Upper lobe of left lung (tissue), 6 donors: Measurements from ENCODE around the gene CCNJL. TPM values are rescaled to one million over a fixed set of nuclear protein-coding genes. Genes with fewer than 3 reads are reported as not detected.

Experiments
- ATAC-seq, 2 donors: fragments of 200-7000 bp; cut with Tn5 transposase; one replicate each; pipeline ENCODE4 v1.9.1; 2022; ENCODE audit warnings: mild to moderate bottlenecking in 2 of 2, moderate library complexity in 2 of 2; ENCODE audit not compliant: low FRiP score in 2 of 2
- DNase-seq, 2 donors: peaks; one replicate each; pipeline ENCODE4 v3.0.0-alpha.2; 2019 to 2020
- H3K27ac ChIP-seq, 4 donors: fragments of 200-600 bp; sonication (generic); one replicate each; pipeline ENCODE4 v1.5.1; 2016 to 2019
- H3K27me3 ChIP-seq, 4 donors: fragments of 200-600 bp; sonication (generic); one replicate each; pipeline ENCODE4 v1.5.1; 2017 to 2019
- H3K36me3 ChIP-seq, 4 donors: fragments of 200-600 bp; sonication (generic); one replicate each; pipeline ENCODE4 v1.5.1; 2016 to 2019
- H3K4me1 ChIP-seq, 4 donors: fragments of 200-600 bp; sonication (generic); one replicate each; pipeline ENCODE4 v1.5.1; 2018 to 2019
- H3K4me3 ChIP-seq, 4 donors: fragments of 200-600 bp; sonication (generic); one replicate each; pipeline ENCODE4 v1.5.1; 2017 to 2019; ENCODE audit warnings: mild to moderate bottlenecking in 2 of 4, moderate library complexity in 1 of 4
- H3K9me3 ChIP-seq, 4 donors: fragments of 200-600 bp; sonication (generic); one replicate each; pipeline ENCODE4 v1.5.1; 2018 to 2019
- CTCF ChIP-seq, 6 experiments: fragments of 450-650 bp in 4 of 6; fragments of 200-600 bp in 2 of 6; sonication (generic) in 2 of 6; IDR thresholded peaks; one replicate each; pipeline ENCODE4 v1.5.1; 2016 to 2019; ENCODE audit warnings: antibody characterized with exemption in 6 of 6
- EP300 ChIP-seq, 4 donors: sonication (generic); formaldehyde crosslinking; IDR thresholded peaks; one replicate each; pipeline ENCODE4 v1.5.1; 2017; ENCODE audit warnings: antibody characterized with exemption in 4 of 4, control low read depth in 2 of 4
- POLR2A ChIP-seq, 4 donors: fragments of 450-650 bp; IDR thresholded peaks; one replicate each; pipeline ENCODE4 v1.5.1; 2016 to 2017; ENCODE audit warnings: antibody characterized with exemption in 4 of 4, mild to moderate bottlenecking in 2 of 4
- POLR2AphosphoS5 ChIP-seq, 2 donors: sonication (generic); formaldehyde crosslinking; IDR thresholded peaks; one replicate each; pipeline ENCODE4 v1.5.1; 2017; ENCODE audit warnings: antibody characterized with exemption in 2 of 2
- WGBS, 2 donors: methylation state at CpG; one replicate each; pipeline ENCODE4 v1.1.5; 2017 to 2018; 5-methylcytosine and 5-hydroxymethylcytosine counted together
- total RNA-seq, 6 donors: library from RNA; depleted of rRNA in 4 of 6; stranded (reverse); fragments of >200 nt in 4 of 6; gene quantifications; one replicate each; pipeline versions ENCODE4 v1.1.0 to v1.2.1, GENCODE V29; 2016 to 2021
- donor health status: DM: no; HTN: no; CAD: no; lungs with moderate emphysema.
- donor health status: DM: no; HTN: yes; CAD: no; lungs with severe emphysema.

The CCNJL gene
- total RNA-seq, 6 donors from 2014 or later, result 15.6 to 25.2 (median 21.2) TPM

- DNase-seq (no peak), ATAC-seq (no peak)
- TF ChIP-seq EP300 (IDR thresholded peaks at IDR 0.05) (no peak), POLR2A (IDR thresholded peaks at IDR 0.05) (no peak), POLR2AphosphoS5 (IDR thresholded peaks at IDR 0.05) (no peak)
- H3K4me3 ChIP-seq, result no peak overlapping the region
- 65 to 69% methylated on average over 2 to 3 of the region's 3 CpGs for WGBS, 2 donors
- peaks cover 0 to 23% (median 0%) of the 10 kb centered on the region in 4 donors for H3K36me3 ChIP-seq
- no peak overlapping the region for H3K27ac ChIP-seq
- H3K4me1 ChIP-seq, result peaks cover 0 to 2% (median under 1%) of the 10 kb centered on the region in 4 donors
- no peaks in the 10 kb centered on the region for H3K9me3 ChIP-seq
- no peaks in the 10 kb centered on the region for H3K27me3 ChIP-seq
Measured at GRCh38 chr5:160303690-160304089, 8.7 kb downstream of the CCNJL start.

- Histone ChIP-seq H3K27ac (peak overlapping the region; percentile 46 to 83 (median 76)), H3K36me3 (no peaks in the 10 kb centered on the region), H3K9me3 (no peaks in the 10 kb centered on the region), H3K27me3 (no peaks in the 10 kb centered on the region), H3K4me3 (no peak overlapping the region), H3K4me1 (peaks cover 15 to 45% (median 22%) of the 10 kb centered on the region in 4 donors)
- ATAC-seq (peak in 1 of 2 donors; percentile 4), DNase-seq (peak in 1 of 2 donors; percentile 53)
- TF ChIP-seq EP300 (IDR thresholded peaks at IDR 0.05) (no peak), POLR2AphosphoS5 (IDR thresholded peaks at IDR 0.05) (peak in 1 of 2 donors; percentile 35)
- WGBS, 2 donors, result 77 to 85% methylated on average over 10 of the region's 10 CpGs
Measured at GRCh38 chr5:160298189-160298588, 14.2 kb downstream of the CCNJL start.

GRCh38 chr5:160297776-160298175, 14.6 kb downstream of the CCNJL start:
- H3K9me3 ChIP-seq, result no peaks in the 10 kb centered on the region
- no peaks in the 10 kb centered on the region for H3K27me3 ChIP-seq
- 59 to 74% methylated on average over 5 of the region's 5 CpGs for WGBS, 2 donors
- H3K4me3 ChIP-seq, result no peak overlapping the region
- peak overlapping the region; percentile 46 to 83 (median 76) for H3K27ac ChIP-seq
- peaks cover 17 to 49% (median 24%) of the 10 kb centered on the region in 4 donors for H3K4me1 ChIP-seq
- ATAC-seq (no peak), DNase-seq (peak in 1 of 2 donors; percentile 65)
- H3K36me3 ChIP-seq, result no peaks in the 10 kb centered on the region
- TF ChIP-seq CTCF (IDR thresholded peaks at IDR 0.05) (no peak), POLR2A (IDR thresholded peaks at IDR 0.05) (no peak), EP300 (IDR thresholded peaks at IDR 0.05) (no peak), POLR2AphosphoS5 (IDR thresholded peaks at IDR 0.05) (no peak)

GRCh38 chr5:160297004-160297403, 15.4 kb downstream of the CCNJL start:
- Histone ChIP-seq H3K9me3 (no peaks in the 10 kb centered on the region), H3K4me3 (no peak overlapping the region), H3K4me1 (peaks cover 17 to 53% (median 24%) of the 10 kb centered on the region in 4 donors), H3K27ac (peak overlapping the region; percentile 53 to 83 (median 76)), H3K36me3 (no peaks in the 10 kb centered on the region), H3K27me3 (no peaks in the 10 kb centered on the region)
- TF ChIP-seq POLR2A (IDR thresholded peaks at IDR 0.05), result no peak
- no peak for TF ChIP-seq POLR2AphosphoS5 (IDR thresholded peaks at IDR 0.05)
- TF ChIP-seq EP300 (IDR thresholded peaks at IDR 0.05), result no peak
- no peak for TF ChIP-seq CTCF (IDR thresholded peaks at IDR 0.05)
- WGBS, 2 donors, result 100% methylated on average over 1 of the region's 1 CpG; no CpG with 5 or more reads in 1 of the 2 donors
- ATAC-seq (no peak), DNase-seq (no peak)

- DNase-seq (no peak), ATAC-seq (no peak)
- H3K9me3 ChIP-seq, result no peaks in the 10 kb centered on the region
- no peak for TF ChIP-seq EP300 (IDR thresholded peaks at IDR 0.05)
- no peak for TF ChIP-seq POLR2AphosphoS5 (IDR thresholded peaks at IDR 0.05)
- TF ChIP-seq CTCF (IDR thresholded peaks at IDR 0.05), result no peak
- no peak overlapping the region for H3K4me3 ChIP-seq
- 91% methylated on average over 4 of the region's 4 CpGs for WGBS, 2 donors
- no peaks in the 10 kb centered on the region for H3K36me3 ChIP-seq
- H3K27ac ChIP-seq, result peak overlapping the region; percentile 53 to 83 (median 76)
- H3K4me1 ChIP-seq, result peaks cover 17 to 58% (median 27%) of the 10 kb centered on the region in 4 donors
- no peaks in the 10 kb centered on the region for H3K27me3 ChIP-seq
Measured at GRCh38 chr5:160296496-160296895, 15.9 kb downstream of the CCNJL start.
